ENCODE data around the gene SH3YL1. TPM values are rescaled to one million over a fixed set of nuclear protein-coding genes. Genes with fewer than 3 reads are reported as not detected.

The SH3YL1 gene
- total RNA-seq, 1 experiment from 2014 or later: 28.6 TPM

- TF ChIP-seq EZH2phosphoT487 (IDR thresholded peaks at IDR 0.05; ENCODE audit: borderline replicate concordance, low read length) (no peak), CTCF (conservative IDR thresholded peaks at IDR 0.05; ENCODE audit: low read depth, low read length) (no peak), EZH2 (IDR thresholded peaks at IDR 0.05; ENCODE audit: low read length, unreplicated experiment) (no peak)
- Histone ChIP-seq H3F3A (ENCODE audit: low read length, unreplicated experiment) (no peaks in the 10 kb centered on the region), H3K27ac (ENCODE audit: low read length) (no peak overlapping the region), H3K9me3 (ENCODE audit: low read length) (no peaks in the 10 kb centered on the region), H3K27me3 (ENCODE audit: low read length) (no peaks in the 10 kb centered on the region), H3K4me3 (ENCODE audit: low read length) (no peak overlapping the region), H3K9me2 (replicated peaks; ENCODE audit: low read length) (no peaks in the 10 kb centered on the region), H3K79me2 (ENCODE audit: low read length) (no peaks in the 10 kb centered on the region), H3K9ac (ENCODE audit: low read length) (no peak overlapping the region), H4K20me1 (ENCODE audit: low read length) (no peaks in the 10 kb centered on the region), H3K36me3 (ENCODE audit: low read depth, low read length) (no peaks in the 10 kb centered on the region), H3K4me2 (ENCODE audit: low read length) (no peak overlapping the region), H2AFZ (ENCODE audit: low read length) (no peak overlapping the region), H3K4me1 (ENCODE audit: insufficient read depth, low read length) (no peaks in the 10 kb centered on the region)
- POLR2A ChIA-PET (ENCODE audit: unreplicated experiment): no interaction called here
- no peak for ATAC-seq
- CTCF ChIA-PET: no interaction called here
- BruUV-seq (replicated peaks): no TSS peak
- no peak for DNase-seq
- intact Hi-C loops (cut with micrococcal nuclease): no loop called here
Observed at GRCh38 chr2:223971-224760, 39.7 kb downstream of the SH3YL1 start.

GRCh38 chr2:223451-223850 lies 40.4 kb downstream of the SH3YL1 start:
- no TSS peak for BruUV-seq (replicated peaks)
- no peak for ATAC-seq
- Histone ChIP-seq H3K4me2 (ENCODE audit: low read length) (no peak overlapping the region), H3K9me3 (ENCODE audit: low read length) (no peaks in the 10 kb centered on the region), H4K20me1 (ENCODE audit: low read length) (no peaks in the 10 kb centered on the region), H2AFZ (ENCODE audit: low read length) (no peak overlapping the region), H3K9ac (ENCODE audit: low read length) (no peak overlapping the region), H3K27me3 (ENCODE audit: low read length) (no peaks in the 10 kb centered on the region), H3F3A (ENCODE audit: low read length, unreplicated experiment) (no peaks in the 10 kb centered on the region), H3K4me1 (ENCODE audit: insufficient read depth, low read length) (no peaks in the 10 kb centered on the region), H3K79me2 (ENCODE audit: low read length) (no peaks in the 10 kb centered on the region), H3K9me2 (replicated peaks; ENCODE audit: low read length) (no peaks in the 10 kb centered on the region), H3K36me3 (ENCODE audit: low read depth, low read length) (no peaks in the 10 kb centered on the region), H3K27ac (ENCODE audit: low read length) (no peak overlapping the region), H3K4me3 (ENCODE audit: low read length) (no peak overlapping the region)
- intact Hi-C loops (cut with micrococcal nuclease): no loop called here
- ChIA-PET POLR2A (ENCODE audit: unreplicated experiment) (no interaction called here), CTCF (no interaction called here)
- no peak for DNase-seq
- TF ChIP-seq CTCF (conservative IDR thresholded peaks at IDR 0.05; ENCODE audit: low read depth, low read length): no peak
- TF ChIP-seq EZH2phosphoT487 (IDR thresholded peaks at IDR 0.05; ENCODE audit: borderline replicate concordance, low read length): no peak
- TF ChIP-seq EZH2 (IDR thresholded peaks at IDR 0.05; ENCODE audit: low read length, unreplicated experiment): no peak

- no peaks in the 10 kb centered on the region for H3K4me1 ChIP-seq (ENCODE audit: insufficient read depth, low read length)
Observed at GRCh38 chr2:216068-216467, 47.8 kb downstream of the SH3YL1 start.

More at GRCh38 chr2:216068-216467, 47.8 kb downstream of the SH3YL1 start:
- Histone ChIP-seq H3K27me3 (ENCODE audit: low read length) (peaks cover 15% of the 10 kb centered on the region; the same call in 1 of the 2 replicates), H4K20me1 (ENCODE audit: low read length) (no peaks in the 10 kb centered on the region), H3K9me3 (ENCODE audit: low read length) (no peaks in the 10 kb centered on the region), H3K9ac (ENCODE audit: low read length) (no peak overlapping the region), H3K4me3 (ENCODE audit: low read length) (no peak overlapping the region), H3K79me2 (ENCODE audit: low read length) (no peaks in the 10 kb centered on the region), H3K36me3 (ENCODE audit: low read depth, low read length) (no peaks in the 10 kb centered on the region), H2AFZ (ENCODE audit: low read length) (no peak overlapping the region), H3F3A (ENCODE audit: low read length, unreplicated experiment) (no peaks in the 10 kb centered on the region), H3K4me2 (ENCODE audit: low read length) (no peak overlapping the region), H3K9me2 (replicated peaks; ENCODE audit: low read length) (no peaks in the 10 kb centered on the region), H3K27ac (ENCODE audit: low read length) (no peak overlapping the region)
- BruUV-seq (replicated peaks): no TSS peak
- intact Hi-C loops (cut with micrococcal nuclease): no loop called here
- ATAC-seq (no peak), DNase-seq (no peak)
- ChIA-PET CTCF (no interaction called here), POLR2A (ENCODE audit: unreplicated experiment) (no interaction called here)
- TF ChIP-seq EZH2phosphoT487 (IDR thresholded peaks at IDR 0.05; ENCODE audit: borderline replicate concordance, low read length) (no peak), EZH2 (IDR thresholded peaks at IDR 0.05; ENCODE audit: low read length, unreplicated experiment) (no peak), CTCF (conservative IDR thresholded peaks at IDR 0.05; ENCODE audit: low read depth, low read length) (no peak)
